Measurements from ENCODE around the gene GABARAP. TPM values are rescaled to one million over a fixed set of nuclear protein-coding genes. Genes with fewer than 3 reads are reported as not detected.
A peak's percentile ranks its signal among the peaks of the same experiment; 100 is the strongest.
"Not testable (repeated sequence)": the region's sequence is repeated elsewhere in the genome, so short reads cannot be mapped to it uniquely, and the experiment has no call there.

GABARAP gene
- total RNA-seq, 1 experiment from 2014 or later = 144 TPM

DNA sequence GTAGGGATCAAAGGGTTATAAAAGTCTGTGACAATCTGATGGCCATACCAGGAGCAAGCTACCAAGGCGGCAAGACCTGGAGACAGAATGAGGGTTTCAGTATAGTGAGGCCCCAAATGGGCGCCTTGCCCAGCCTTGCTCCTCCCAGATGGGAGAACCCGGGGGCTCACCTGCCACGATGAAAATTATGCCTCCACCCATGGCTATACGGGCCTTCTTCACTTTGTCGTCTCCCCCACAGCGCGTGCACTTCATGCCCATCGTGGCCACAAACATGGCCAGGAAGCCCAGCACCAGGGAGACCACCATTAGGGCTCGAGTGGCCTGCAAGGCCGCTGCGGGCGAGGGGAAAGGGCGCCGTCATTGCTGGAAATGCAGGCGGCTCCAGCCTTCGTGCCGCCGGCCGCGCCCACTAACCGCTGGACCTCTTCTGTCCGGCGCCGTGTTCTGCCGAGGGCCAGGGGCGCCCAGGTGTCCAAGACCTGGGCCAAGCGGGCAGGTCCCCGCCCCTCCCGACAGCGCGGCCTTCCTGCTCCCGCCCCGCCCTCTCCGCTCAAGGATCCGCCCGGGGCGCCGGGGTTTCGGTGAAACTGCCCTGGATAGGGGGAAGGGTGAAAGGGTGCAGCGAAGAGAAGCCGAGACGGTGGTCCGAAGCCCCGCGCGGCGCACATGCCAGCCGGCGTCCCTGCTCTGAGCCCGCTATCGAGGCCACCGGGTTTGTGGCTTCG is 18.6 kb upstream of the GABARAP start:
- no peak for DNase-seq (ENCODE audit: low spot score)

DNA sequence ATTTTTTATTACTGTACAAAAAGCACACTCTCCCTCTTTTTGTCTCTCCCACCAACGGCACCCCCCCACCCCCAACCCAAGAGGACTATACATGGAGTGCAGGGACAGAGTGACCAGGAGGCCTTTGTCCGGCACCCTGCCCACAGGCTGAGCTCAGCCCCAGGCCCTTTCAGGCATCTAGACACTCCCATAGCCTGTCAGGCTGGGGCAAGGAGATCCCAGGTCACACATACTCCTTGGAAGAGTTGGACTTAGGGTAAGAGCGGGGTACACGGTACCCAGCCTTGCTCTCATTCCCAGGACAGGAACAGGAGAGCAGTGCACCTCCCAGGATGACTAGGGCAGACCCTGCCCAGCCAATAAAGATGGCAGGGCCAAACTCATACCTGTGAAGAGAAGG is 17.9 kb upstream of the GABARAP start:
- no peak for DNase-seq (ENCODE audit: low spot score)

DNA sequence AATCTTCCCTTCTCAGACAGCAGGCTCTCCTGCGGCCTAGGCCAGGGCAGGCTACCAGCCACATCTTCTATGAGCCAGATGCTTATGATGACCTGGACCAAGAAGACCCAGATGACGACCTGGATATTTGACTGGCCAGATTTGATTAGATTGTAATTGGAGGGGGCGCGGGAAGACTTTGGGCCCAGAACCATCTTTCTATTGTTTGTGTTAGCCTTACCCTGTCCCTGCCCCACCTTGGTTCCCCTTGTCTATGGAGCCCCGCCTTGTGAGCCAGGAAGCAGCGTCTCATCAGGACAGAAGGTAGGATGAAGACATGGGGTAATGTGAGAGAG is 17.3 kb upstream of the GABARAP start:
- no peak for DNase-seq (ENCODE audit: low spot score)

DNA sequence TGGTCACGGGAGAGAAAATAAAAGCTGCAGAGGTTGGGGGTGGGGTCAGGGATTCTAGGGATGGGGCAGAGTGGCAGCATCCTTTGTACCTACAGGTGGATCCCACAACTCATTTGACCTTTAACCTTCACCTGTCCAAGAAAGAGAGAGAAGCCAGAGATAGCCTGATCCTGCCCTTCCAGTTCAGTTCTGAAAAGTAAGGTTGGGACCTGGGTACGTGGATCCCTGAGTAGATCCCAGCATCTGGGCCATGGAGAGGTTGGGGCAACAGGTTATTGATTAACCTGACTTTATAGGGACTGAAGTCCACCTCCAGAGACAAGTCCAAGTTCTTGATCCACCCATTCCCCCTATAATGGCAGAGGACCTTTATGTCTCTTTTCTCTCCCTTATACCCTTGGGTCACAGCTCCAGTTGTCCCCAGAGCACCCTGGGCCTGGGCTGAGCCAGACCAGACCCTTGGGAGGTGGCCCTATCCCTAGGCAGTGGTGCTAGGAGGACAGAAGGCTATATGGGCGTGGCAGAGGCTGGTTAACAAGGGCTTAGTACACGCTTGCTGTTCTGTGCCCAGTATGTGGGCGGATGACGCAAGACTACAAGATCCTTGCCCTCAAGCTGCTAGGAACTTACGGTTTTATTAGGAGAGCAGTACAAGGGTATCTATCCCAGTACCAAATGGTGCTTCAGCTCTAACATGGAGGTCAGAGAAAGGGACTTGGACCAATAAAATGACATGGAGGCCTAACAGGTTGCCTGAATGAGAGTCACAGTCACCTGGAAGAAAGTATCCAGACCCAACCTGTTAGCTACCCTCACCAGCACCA is 16.7 kb upstream of the GABARAP start:
- DNase-seq (ENCODE audit: low spot score) = no peak

DNA sequence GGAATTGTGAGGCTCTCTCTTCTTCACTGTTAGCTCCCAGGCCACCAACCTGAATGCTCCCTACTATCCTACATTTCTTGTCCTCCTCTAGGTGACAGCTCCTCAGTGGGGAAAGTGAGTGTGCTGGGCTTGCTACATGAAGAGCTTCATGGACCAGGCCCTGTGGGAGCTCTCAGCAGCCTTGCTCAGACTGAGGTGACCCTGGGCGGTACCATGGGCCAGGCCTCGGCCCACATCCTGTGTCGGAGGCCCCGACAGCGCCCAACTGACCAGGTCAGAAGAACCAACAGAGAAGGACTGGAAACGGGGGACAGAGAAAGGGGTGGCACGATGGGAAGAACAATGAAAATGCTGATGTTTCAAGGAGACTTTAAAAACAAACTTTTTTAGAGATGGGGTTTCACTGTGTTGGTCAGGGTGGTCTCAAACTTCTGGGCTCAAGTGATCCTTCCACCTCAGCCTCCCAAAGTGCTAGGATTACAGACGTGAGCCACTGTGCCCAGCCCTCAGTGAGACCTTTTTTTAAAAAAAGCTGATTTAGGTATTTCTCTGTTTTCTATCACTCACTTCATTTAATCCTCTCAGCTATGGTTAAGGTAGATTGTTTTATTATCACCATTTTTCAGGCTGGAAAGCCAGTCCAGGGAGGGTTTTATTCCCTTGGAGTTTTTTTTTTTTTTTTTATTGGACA is 14.7 kb upstream of the GABARAP start:
- DNase-seq (ENCODE audit: low spot score) = no peak

DNA sequence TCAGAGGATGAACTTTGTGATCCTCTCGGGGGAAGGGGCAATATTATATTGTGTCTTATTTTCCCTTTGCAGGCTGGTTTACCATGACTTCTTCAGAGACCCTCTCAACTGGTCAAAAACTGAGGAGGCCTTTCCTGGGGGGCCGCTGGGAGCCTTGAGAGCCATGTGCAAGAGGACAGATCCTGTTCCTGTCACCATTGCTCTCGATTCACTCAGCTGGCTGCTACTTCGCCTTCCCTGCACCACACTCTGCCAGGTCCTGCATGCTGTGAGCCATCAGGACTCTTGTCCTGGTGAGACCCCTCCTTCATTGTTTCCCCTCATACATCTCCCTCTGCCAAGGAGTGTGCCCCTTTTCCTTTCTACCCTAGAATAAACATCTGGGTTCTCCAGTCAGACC is 12.3 kb upstream of the GABARAP start:
- no peak for DNase-seq (ENCODE audit: low spot score)

DNA sequence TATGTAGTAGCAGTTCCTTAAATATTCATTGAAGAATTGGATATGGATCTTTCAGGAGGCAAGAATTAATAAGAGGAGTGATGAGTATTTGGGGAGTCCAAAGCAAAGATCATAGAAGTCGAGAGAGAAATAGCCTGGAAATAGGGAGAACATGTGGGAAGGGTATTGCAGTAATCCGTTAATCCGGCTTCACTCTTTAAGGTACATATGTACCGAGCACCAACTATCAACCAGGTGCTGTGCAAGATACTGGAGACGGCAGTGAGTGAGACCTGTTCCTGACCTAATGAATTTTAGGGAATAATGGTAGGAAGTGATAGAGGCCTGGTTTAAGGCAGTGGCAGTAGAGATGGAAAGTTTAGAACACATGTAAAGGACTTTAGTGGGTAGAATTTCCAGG is 10.8 kb upstream of the GABARAP start:
- no peak for DNase-seq (ENCODE audit: low spot score)

DNA sequence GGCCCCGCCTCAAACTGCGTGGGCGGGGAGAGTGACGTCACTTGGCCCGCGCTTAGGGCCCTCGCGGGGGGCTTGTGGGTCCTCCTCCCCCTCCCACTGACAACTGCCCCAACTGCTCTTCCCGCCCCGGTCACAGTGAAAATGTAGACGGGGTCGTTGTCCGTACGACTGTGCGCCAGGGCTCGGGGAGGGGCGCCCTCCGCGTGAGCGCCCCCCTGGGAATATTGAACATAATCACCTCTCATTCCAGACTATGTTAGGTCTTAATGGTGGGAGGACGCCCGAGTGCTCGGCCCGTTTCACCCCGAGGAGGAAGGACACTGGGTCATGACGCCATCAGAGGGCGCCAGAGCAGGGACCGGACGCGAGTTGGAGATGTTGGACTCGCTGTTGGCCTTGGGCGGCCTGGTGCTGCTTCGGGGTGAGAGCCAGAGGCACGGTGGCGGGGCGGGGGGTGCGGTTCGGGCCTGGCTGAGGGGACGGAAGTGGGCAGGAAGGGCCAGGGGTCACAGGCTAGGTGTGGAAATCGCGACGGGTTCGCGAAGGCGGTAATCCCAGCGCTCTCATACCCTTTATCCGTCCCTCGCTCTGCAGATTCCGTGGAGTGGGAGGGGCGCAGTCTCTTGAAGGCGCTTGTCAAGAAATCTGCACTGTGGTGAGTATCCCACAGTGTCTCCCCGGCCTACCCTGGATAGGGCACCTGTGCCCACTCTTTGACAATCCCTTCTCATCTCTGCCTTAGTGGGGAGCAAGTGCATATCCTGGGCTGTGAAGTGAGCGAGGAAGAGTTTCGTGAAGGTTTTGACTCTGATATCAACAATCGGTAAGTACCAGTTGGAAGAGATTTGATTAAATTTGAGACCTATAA is 10.2 kb upstream of the GABARAP start, which contains the start of gene ELP5:
TSS of gene ELP5 (plus strand) at position 40 of the 868 bp plus-strand sequence. CDS start at position 376, 336 bp downstream.
- peak; percentile 92 for DNase-seq (ENCODE audit: low spot score)

DNA sequence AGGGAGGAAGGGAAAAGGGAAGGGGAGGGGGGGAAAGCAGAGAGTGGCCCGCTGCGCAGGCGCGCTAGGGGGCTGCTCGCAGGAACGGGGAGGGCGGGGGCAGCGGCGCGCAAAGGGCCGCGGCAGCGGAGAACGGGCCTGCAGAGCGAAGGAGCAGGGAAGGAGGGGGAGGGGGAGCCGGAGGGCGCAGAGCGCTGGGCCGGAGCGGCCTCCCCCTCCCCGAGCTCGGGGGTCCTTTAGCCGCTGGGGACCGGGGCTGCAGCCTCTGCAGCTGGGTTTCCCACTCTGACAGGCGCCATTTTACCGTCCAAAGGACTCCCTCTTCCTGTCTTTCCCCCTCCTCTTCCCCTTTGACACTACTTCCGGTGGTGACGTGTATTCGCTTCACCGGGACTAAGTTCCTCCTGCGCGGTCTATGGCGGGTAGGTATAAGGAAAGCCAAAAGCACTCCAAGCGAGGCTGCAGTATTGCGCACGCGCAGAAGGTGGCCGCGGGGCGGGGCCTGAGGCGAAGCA is 9.5 kb upstream of the GABARAP start, which contains the start of gene CTDNEP1:
TSS of gene CTDNEP1 (minus strand) at position 74 of the 515 bp plus-strand sequence. CDS start 438 bp downstream, outside the sequence.
- DNase-seq (ENCODE audit: low spot score) = peak; percentile 99

DNA sequence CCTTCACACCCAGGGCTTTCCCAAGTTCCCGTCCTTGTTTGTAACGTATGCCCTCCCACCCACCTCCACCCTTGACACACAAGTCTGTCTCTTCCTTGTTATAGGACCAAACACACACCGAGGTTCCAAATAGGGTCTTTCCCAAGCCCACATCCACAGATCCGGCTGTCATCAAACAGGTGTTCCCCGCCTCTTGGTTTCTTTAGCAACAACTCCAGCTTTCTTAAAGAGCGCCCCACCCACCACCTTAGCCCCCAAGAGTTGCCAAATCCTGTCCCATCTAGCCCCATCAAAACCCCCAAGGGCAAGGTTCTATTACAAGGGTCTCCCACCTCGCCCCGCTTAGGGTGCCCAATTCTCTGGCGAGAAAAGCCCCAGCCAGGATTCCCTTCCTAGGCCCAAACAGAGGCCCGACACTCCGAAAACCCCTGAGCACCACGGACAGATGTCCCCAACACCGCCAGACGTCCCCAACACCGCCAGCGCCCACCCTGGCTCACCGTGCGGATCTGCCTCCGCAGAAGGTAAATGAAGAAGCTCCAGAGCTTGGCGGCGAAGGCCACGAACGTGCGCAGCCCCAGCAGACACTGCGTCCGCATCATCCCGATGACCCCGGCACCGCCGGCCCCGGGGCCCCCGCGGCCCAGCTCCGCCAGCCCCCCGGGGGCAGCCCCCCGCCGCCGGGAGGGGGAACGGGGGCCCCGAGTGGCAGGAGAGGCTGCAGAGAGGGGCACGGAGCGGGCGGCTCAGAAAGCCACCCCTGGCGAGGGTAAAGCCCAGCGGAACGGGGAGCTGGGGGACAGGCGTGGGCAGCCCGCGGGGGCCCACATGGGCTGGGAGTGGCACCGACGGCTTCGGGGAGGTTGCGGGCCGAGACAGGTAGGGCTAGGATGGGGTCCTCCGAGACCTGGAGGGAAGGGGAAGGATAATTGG is 8.7 kb upstream of the GABARAP start:
- DNase-seq (ENCODE audit: low spot score) = no peak

DNA sequence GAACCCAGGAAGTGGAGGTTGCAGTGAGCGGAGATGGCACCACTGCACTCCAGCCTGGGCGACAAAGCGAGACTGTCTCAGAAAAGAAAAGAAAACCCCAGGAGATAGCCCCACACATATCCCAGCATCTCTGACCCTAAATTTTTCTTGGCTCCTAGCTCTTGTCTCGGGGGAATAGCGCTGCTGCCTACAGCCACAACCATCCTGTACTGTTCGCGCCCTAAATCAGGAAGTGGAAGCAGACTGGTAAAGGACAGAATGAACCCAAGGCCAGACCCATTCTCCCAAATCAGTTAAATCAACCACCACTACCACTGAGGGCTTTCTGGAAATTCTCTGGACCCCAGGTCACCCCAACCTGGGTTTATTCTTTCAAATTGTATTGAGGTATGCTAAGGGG is 7.6 kb upstream of the GABARAP start:
- DNase-seq (ENCODE audit: low spot score) = no peak

DNA sequence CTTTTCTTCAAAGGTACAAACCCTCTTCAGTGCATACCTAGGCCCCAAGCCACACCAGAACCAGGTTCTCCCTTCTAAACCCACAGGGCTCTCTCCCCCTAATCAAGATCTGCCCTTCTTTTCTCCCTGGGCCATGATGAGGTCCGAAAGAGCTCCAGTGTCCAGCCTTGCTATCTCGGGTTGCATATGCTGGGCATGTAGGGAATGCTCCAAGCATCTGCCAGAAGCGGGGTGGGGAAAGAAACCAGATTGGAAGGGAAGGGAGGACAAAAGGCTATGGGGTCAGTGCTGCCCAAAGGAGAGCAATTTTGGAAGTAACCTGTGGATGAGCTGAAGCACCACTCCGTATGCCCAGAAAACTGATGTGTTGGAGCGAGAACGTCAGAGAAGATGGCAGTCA is 7.0 kb upstream of the GABARAP start:
- DNase-seq (ENCODE audit: low spot score) = no peak

DNA sequence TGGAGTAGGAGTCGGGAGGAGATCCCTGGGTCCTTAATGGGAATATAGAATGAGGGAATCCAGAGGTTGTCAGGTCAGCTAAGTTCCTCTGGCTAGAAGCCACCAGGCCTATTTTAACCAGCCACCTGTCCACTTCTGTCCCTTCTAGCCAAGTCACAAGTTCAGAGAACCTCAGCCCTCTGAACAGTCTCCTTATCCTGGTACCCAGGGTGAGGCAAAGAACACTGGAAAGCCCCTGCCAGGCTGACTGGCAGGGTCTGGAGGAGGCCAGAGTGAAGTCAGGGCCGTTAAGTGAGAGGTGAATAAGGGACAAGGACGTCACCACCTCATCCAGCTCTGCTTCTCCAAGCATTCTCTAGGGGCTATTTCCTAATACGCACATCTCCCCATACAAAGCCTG is 6.5 kb upstream of the GABARAP start:
- DNase-seq (ENCODE audit: low spot score) = no peak

DNA sequence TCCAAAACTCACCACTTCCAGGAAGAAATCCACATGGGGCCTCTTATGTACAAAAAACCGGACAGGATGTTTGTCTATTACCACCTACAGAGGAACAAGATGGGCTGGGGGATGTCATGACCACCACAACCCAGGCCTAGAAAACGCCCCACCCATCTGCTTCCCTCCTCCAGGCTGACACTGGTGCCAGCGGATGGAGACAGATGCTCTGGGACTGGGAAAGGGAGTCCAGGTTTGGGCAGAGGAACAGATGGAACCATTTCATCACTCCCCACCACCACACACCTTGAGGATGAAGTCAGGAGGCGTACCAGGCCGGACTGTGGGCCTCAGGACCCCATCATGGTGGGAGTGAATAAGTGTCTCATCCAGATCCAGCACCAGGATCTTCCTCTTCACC is 4.5 kb upstream of the GABARAP start:
- no peak for DNase-seq (ENCODE audit: low spot score)

DNA sequence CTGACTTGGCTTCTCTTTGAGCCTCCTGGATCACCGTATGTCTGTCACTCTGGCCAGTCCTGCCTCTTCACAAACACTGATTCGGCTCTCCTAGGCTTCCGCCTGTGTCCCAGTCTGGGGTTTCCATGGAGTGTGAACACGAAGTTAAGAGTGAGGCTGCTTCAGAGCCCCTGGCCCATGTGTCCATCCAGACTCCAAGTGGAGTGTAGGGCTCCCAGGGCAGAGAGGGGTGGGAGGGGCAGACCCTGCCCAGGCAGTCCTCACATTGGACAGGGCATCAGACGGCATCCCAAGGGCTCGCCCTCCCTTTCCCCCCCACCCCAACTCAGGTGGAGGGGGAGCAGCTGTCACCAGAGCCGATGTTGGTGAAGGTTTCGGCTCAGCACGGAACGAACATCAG is 1.6 kb upstream of the GABARAP start:
- not testable (repeated sequence) for DNase-seq (ENCODE audit: low spot score)

DNA sequence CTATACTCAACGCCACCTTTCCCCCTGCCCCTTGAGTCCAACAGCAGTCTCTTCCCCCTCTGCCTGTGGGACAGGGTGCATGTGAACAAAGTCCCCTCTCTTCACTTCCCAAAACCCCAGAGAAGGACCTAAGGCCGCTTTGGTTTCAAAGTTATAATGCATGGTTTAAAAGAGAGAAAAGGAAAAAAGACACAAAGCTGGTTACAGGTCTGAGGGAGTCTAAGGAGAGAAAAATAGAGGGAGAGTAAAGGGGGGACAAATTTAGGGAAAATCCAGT is 1.1 kb upstream of the GABARAP start:
- DNase-seq (ENCODE audit: low spot score) = no peak

DNA sequence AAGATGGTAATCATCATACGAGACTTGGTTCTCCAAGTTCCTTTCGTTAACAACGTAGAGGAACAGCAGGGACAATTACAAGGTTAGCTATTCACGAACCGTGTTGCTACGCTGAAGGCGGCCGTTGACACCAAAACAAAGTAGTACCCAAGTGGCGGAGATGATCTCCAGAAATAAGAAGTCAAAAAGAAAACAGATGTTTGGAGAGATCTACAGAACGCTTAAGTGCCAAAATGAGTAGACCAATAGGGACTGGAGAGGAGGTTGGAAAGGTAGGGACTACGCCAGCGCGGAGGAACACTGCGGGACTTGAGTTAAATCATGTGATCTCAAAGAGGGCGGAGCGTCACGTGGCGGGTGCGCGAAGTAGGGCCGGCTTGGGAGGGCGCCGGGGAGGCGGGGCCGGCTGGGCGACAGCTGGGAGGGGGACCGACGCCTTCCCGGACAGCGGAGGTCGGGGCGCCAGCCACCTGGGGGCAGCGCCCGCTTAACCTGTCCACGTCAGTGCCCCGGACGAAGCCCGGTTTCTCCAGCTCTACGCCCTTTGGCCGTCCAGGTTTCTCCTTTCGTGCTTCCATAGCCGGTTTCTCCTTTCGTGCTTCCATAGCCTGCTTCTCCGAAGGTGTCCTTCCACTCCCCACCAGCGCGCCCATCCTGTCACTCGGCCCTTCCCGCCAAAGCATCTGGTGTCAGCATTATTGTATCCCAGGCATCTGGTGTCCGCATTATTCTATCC is 636 bp upstream of the GABARAP start:
- peak; percentile 86 for DNase-seq (ENCODE audit: low spot score)

DNA sequence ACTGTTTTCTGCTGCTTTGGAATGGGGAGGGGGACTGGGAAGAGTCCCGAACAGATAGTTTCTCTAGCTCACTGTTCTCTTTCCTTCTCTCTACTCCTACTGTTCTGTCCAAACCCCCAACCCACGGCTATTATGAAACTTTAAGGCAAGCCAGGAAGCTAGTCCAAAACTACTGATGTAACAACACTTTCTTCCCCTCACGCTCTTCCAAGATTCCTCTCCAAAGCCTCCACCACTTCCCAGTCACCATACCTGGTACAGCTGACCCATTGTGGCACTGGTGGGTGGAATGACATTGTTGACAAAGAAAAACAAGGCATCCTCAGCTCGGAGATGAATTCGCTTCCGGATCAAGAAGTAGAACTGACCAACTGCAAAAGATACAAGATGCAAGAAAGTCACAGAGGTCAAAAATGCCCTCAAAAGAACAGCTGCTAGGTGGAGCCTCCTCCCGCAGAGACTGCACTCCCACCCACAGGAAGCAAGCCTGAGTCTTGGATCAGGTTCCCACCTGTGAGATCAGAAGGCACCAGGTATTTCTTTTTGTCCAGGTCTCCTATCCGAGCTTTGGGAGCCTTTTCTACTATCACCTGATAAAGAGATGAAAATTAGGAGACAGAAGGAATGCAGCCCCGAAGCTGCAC is 1.0 kb downstream of the GABARAP start:
- DNase-seq (ENCODE audit: low spot score) = no peak

DNA sequence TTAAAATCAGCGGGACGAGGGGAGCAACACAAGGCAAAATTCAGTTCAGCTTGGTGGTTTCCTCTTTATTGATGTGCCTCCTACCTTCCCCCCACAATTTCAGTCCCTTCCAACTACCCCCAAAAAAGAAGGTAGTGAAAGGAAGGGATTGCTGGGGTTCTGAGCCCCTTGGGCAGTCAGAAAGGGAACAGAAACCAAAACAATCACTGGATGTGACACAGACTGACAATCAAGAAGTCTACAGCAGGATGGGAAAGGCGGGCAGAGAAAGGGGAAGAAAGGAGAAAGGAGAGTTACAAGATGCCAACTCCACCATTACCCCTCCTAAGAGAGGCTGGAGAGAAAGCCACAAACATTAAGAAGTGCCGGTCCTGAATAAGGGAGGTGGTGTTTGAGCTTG is 1.9 kb downstream of the GABARAP start:
- DNase-seq (ENCODE audit: low spot score) = no peak
